Measurements from ENCODE around the gene TUBA1B. TPM values are rescaled to one million over a fixed set of nuclear protein-coding genes. Genes with fewer than 3 reads are reported as not detected.

TUBA1B gene
- total RNA-seq, 1 experiment from 2014 or later: 2,063 TPM

GRCh38 chr12:49111206-49111605, 20.0 kb downstream of the TUBA1B start:
- Histone ChIP-seq H3K27ac (ENCODE audit: insufficient read length, low read depth, low read length) (no peak overlapping the region), H2BK20ac (ENCODE audit: low read depth, low read length, poor library complexity, severe bottlenecking) (no peak overlapping the region), H3K4ac (ENCODE audit: low read depth, low read length) (no peak overlapping the region), H2BK120ac (ENCODE audit: low read depth, low read length, poor library complexity, severe bottlenecking) (no peak overlapping the region), H3K79me1 (ENCODE audit: insufficient read depth, low read depth, low read length, poor library complexity, severe bottlenecking) (peaks cover 6% of the 10 kb centered on the region), H3K23me2 (ENCODE audit: insufficient read length, low read depth, low read length, poor library complexity, severe bottlenecking) (peaks cover 8% of the 10 kb centered on the region), H4K8ac (replicated peaks; ENCODE audit: insufficient read length, low read depth, low read length) (no peak overlapping the region), H2AFZ (ENCODE audit: low read length) (peak overlapping the region; percentile 7), H3K18ac (ENCODE audit: insufficient read length, low read depth, low read length) (no peak overlapping the region), H3K14ac (ENCODE audit: insufficient read depth, low read length) (no peak overlapping the region), H3K9me3 (ENCODE audit: control insufficient read depth, low read depth, low read length) (no peaks in the 10 kb centered on the region), H3K23ac (ENCODE audit: insufficient read length, low read depth, low read length) (no peak overlapping the region), H4K5ac (ENCODE audit: insufficient read length, low read depth, low read length) (no peak overlapping the region), H2BK5ac (ENCODE audit: insufficient read length, low read length) (no peak overlapping the region), H4K91ac (ENCODE audit: insufficient read length, low read depth, low read length) (no peak overlapping the region), H2BK12ac (ENCODE audit: insufficient read length, low read depth, low read length) (no peak overlapping the region), H3K27me3 (ENCODE audit: insufficient read depth, low read length) (no peaks in the 10 kb centered on the region), H3K4me1 (ENCODE audit: insufficient read depth, low read length) (peaks cover 5% of the 10 kb centered on the region; the same call in 1 of the 2 replicates), H3K4me2 (ENCODE audit: insufficient read depth, insufficient read length, low read length) (peak overlapping the region; percentile 91), H3K56ac (ENCODE audit: insufficient read length, low read depth, low read length) (no peak overlapping the region), H3K9ac (ENCODE audit: extremely low read depth, insufficient read length, low read length) (no peak overlapping the region), H4K20me1 (ENCODE audit: control insufficient read depth, insufficient read depth, insufficient read length) (no peaks in the 10 kb centered on the region), H2AK5ac (ENCODE audit: insufficient read length, low read length) (no peak overlapping the region), H3T11ph (ENCODE audit: low read length) (no peak overlapping the region), H3K79me2 (ENCODE audit: insufficient read depth, low read length) (peaks cover 1% of the 10 kb centered on the region; the same call in 1 of the 2 replicates), H2BK15ac (ENCODE audit: low read depth, low read length) (no peak overlapping the region)
- TF ChIP-seq CTCF (conservative IDR thresholded peaks at IDR 0.05): no peak
- no CpG with 5 or more reads among the region's 6 CpGs for WGBS (ENCODE audit: extremely low coverage, insufficient read length, low lambda C conversion rate)
- H3K36me3 Mint-ChIP-seq (ENCODE audit: insufficient read depth in 1 of 3, low read depth in 3 of 3): peaks cover 5 to 16% (median 5%) of the 10 kb centered on the region in 3 experiments
- peaks cover 23 to 28% of the 10 kb centered on the region in 2 experiments for H3K4me1 Mint-ChIP-seq
- no peak for DNase-seq
- peaks cover 15 to 19% of the 10 kb centered on the region in 2 experiments for H3K9me3 Mint-ChIP-seq
- peak overlapping the region; percentile 86 to 99 for H3K4me3 Mint-ChIP-seq
- H3K27ac Mint-ChIP-seq: peak overlapping the region; percentile 55 to 78 (median 62); a peak in 5 of 7 replicates
- H3K27me3 Mint-ChIP-seq (ENCODE audit: low read depth): peaks cover 4% of the 10 kb centered on the region; the same call in 1 of the 2 replicates
